GM04504 (cell line): Measurements from ENCODE around the gene CALR.

Experiments
- DNase-seq: peaks from one replicate; pipeline ENCODE4 v3.0.0-alpha.2; 2012; ENCODE audit warnings: low read depth

CALR gene

DNA sequence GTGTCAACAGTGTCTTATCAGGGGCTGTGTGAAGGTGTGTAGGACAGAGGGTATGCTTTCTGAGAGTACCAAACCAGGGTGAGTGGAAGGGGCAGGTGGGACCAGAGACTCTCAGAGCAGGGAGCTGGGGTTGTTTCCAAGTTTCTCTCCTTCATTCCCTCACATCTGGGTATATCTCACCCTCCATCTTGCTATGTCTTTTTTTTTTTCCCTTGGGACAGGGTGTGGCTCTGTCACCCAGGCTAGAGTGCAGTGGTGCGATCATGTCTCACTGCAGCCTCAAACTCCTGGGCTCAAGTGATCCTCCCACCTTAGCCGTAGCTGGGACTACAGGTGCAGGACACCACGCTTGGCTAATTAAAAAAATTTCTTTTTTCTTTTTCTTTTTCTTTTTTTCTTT, 41.6 kb downstream of the CALR start:
- no peak for DNase-seq

GRCh38 chr19:12982648-12983047, 44.2 kb downstream of the CALR start:
- DNase-seq = no peak

GRCh38 chr19:12983091-12983490, 44.7 kb downstream of the CALR start:
- DNase-seq = no peak

DNA sequence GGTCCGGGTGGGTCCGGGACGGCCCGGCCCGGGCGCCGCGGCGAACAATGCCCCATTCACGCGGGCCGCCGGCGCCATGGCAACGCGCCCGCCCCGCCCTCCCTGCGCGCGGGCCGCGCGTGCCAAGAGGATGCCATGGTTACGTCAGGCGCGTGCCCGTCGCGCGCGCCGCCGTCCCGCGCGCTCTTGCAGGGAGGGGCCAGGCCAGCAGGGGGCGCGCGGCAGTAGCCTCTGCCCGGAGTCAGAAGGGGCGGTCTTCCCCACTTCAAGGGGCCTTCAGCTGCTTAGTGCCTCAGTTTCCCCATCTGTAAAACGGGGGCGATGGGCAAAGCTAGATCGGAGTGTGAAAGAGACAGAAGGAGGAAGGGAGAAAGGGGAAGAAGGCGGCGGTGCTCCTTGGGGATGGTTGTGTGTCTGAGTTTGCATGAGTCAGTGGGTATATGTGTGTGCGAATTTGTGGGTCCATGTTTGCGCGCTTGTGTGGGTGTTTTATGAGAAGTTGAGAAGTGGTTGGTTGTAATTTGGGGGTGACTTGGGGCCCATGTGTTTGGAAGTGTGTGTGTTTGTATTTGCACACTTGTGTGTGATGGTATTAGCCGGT, 45.2 kb downstream of the CALR start:
- DNase-seq = peak; percentile 45

GRCh38 chr19:12984143-12984627, 45.8 kb downstream of the CALR start:
- DNase-seq = no peak

GRCh38 chr19:12984683-12985048, 46.3 kb downstream of the CALR start:
- no peak for DNase-seq

GRCh38 chr19:12985049-12985776, 46.8 kb downstream of the CALR start:
- DNase-seq = peak; percentile 48

DNA sequence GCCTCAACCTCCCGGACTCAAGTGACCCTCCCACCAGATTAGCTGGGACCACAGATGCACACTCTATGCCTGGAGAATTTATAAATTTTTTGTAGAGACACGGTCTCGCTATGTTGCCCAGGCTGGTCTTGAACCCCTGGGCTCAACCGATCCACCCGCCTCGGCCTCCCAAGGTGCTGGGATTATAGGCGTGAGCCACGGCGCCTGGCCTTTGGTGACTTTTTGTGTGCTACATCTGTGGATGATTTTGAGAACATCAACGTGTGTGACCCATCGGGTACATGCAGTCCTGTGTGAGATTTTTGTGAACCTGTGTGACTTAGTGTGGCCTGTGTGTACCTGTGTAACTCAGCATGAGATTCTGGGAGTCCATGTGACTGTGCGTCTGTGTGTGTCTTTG, 48.3 kb downstream of the CALR start:
- no peak for DNase-seq

DNA sequence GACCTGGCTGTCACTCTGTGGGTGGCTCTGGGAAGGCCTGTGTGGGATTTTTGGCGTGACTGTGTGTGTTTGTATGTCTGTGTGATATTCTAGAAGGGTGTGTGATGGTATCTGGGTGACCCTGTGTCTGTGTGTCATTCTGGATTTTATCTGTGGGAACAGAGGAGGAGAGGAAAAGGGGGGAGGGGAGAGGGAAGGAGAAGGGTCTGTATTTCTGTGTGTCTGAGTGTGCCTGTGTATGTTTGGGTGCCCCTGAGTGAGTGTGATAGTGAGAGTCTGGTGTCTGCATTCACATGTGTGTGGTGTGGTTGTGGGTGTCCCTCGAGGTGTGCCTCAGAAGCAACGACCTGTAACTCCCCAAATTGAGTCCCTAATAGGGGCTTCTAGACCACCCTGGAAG, 48.8 kb downstream of the CALR start:
- DNase-seq = no peak

- DNase-seq = no peak
Measured at GRCh38 chr19:12987781-12988180, 49.4 kb downstream of the CALR start.

DNA sequence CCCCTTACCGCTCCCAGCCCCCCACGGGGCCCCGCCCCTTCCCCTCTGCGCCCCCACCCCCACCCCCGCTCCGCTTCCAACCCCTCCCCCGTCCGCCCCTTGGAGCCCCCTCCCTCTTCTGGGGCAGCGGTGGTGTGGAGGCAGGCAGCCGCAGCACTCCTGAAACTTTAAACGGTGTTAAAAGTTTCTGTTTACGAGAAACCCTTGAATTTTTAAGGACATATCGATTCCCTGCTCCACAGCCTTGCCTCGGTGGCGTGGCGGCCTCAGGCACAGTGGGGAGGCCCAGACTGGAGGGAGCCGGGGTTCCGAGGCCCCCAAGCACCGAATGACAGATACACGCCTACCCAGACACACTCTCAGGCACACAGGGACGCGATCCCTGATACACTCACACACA, 52.0 kb downstream of the CALR start:
- no peak for DNase-seq

GRCh38 chr19:12990853-12991252, 52.4 kb downstream of the CALR start:
- DNase-seq = no peak

- no peak for DNase-seq
Measured at GRCh38 chr19:12991296-12991695, 52.9 kb downstream of the CALR start.

- no peak for DNase-seq
Measured at GRCh38 chr19:12992729-12993128, 54.3 kb downstream of the CALR start.

DNA sequence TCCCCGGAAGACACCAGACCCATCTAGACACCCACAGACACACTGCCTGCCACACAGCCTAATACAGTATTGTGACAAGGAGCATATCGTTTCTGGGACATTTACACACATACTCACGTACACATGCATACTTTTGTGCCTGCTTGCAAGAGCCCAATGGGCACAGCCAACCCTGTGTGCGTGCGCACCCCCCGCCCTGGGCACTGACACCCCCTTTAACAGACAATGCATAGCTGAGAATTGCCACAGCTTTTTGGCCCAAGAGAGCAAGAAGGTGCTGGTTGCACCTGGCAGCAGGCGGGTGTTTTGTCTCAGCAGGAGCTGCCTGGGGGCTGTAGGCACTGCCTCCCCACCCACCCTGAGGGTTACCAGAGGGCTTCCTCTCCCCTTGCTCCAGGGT, 55.2 kb downstream of the CALR start:
- no peak for DNase-seq
